Stimulated activated CD8-positive, alpha-beta memory T cell treated with anti-CD3 and anti-CD28 coated beads, Interleukin-7, amount 100 ng/mL, for 1 hour (primary cell): ENCODE results near the gene FEM1A.
"Not testable (repeated sequence)": the region's sequence is repeated elsewhere in the genome, so short reads cannot be mapped to it uniquely, and the experiment has no call there.

Experiments used
- DNase-seq, 2 donors: peaks; one replicate each; pipeline ENCODE4 v3.0.0-alpha.2; 2020; ENCODE audit warnings: low read depth in 2 of 2

FEM1A gene

DNA sequence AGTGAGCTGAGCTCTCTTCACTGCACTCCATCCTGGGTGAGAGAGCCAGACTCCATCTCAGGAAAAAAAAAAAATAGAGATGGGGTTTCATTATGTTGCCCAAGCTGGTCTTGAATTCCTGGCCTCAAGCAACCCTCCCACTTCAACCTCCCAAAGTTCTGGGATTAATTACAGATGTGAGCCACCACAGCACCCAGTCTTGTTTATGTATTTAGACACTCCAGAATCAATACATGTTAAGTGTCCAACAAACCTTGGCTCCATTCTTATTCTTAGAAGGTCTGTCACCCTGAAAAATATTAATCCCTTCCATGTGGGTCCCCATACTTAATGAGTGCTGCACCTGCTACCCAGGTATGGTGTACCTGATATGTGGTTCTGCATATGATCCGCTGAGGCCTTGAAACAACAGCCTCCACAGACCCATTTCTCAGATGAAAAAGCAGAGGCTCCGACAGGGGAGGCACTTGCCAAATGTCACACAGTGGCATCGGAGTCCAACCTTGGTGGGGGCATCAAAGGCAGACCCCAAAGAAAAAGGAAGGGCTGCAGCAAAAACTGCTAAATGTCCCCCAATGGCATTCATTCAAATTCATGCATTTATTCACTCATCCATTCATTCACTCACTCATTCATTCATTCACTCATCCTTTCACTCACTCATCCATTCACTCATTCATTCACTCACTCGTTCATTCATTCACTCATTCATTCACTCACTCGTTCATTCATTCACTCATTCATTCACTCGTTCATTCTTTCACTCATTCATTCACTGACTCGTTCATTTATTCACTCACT lies 23.3 kb downstream of the FEM1A start:
- DNase-seq, result no peak

DNA sequence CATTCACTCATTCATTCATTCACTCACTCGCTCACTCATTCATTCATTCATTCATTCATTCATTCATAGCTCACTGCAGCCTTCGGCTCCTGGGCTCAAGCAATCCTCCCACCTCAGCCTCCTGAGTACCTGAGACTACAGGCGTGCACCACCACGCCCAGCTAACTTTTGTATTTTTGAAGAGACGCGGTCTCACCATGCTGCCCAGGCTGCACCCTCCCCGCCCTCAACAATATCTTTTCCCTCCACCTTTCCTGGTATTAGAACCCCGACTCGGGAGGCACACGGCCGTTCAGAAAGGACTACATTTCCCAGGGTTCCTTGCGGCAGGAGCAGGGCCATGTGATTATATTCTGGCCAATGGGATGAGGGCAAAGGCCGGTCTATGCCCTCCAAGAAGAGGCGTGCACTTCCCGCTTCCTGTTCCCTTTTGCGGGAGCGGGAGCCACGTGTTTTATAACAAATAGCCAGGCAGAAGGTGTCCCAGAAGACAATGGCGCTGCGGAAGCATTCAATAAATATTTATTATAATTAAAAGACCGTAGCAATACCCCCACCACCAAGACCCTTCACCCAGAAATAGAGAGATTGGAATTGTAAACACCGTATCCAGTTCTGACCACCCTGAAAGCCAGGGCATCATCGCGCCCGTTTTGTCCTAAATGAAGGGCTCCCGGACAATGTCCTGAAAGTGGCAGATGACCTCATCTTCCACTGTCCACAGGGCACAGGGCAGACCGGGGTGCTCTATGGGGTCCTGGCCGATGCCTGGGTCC lies 24.1 kb downstream of the FEM1A start:
- peak; percentile 31 to 38 for DNase-seq

DNA sequence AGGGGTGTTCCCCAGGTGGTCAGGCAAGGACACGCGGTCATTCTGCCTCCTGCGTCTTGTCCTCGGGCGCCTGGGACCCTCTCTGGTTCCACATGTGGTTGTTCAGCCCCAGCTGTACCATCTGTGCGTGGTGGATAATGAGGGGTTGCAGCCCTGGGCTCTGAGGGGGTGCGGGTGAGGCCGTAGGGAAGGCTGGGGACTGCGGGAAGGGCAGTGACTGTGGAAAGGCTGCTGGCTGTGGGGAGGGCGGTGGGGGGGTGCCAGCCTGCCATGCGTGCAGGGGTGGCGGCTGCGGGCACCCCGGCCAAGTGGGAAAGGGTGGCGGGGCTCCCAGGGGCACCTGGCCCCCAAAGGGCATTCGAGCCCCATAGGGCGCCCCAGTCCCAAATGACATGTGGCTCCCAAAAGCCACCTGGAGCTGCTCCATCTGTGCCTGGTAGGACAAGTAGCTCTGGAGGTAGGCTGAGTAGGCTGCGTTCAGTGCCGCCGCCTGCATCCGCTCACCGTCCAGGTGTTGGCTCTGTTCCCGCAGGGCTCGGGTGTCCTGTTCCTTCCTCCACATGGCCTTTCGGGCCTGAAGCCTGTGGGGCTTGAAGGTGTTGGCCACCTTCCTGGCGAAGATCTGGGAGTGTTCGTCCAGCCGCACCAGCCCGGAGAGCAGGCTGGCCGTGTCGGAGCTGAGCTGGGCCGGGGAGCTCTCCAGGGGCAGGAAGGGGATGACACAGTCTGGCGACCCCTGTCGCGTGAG lies 24.8 kb downstream of the FEM1A start:
- DNase-seq, result no peak

DNA sequence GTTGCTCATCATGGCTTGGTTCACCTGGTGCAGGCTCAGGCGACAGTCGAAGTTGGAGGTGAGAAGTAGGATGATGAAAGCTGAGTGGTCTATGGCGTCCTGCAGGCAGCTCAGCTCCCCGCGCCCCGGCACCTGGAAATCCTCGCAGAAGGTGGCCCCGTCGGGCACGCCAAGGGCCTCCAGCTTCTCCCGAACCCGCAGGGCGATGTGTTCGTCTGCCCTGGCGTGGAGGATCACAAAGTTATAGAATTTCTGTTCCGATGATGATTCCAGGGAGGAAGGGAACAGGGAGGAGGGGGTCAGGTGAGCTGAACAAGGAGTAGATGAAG lies 25.4 kb downstream of the FEM1A start:
- no peak for DNase-seq

DNA sequence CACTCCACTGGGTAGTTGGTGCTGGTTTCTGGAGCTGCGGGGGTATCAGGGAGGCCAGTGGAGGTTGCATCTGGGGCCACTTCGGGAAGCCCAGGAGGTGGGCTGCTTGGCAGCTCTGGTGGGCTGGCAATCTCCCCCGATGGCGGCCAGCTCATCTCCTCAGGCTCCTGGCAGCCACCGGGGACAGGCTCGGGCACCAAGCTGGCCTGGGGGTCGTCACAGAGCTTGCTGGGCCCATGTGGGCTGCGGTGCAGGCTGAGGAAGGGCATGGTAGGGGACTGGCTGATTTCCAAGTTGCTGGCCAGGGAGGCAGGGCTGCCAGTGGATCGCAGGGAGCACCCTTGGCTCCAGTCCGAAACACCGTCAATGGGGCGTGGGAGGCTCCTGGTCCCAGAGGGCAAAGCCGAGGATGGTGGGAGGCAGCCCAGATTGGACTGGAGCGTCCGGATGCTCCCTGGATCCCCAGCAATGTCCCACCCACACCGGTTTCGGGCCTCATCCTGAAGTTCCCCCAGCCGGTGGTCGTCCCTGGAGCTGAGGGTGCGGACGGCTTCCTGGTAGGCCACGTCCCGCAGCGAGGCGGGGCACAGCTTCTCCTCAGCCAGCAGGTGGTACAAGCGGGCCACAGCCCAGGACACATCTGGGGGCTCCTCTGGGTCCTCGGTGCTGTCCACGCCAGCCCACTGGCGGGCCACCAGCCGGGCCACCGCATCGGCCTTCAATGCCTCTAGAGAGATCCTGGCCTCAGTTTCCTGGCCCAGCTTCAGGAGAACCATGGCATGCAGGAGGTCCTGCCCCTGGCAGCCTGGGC lies 26.1 kb downstream of the FEM1A start:
- DNase-seq, result no peak

DNA sequence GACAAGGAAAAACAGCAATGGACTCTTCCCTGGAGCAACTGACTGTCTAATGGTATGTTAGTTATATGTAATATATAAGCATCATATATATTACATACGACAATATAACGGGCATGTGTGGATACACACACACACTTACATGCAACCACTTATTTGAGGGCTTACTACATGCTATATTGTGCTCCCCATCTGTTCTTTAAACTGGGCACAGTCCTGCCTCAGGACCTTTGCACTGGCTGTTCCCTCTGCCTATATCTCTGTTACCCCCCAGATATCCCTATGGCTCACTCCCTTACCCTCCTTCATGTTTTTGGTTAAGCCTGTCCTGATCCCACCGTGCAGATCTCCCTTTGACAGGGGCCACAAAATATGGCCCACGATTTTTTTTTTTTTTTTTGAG lies 29.7 kb downstream of the FEM1A start:
- DNase-seq, result no peak

DNA sequence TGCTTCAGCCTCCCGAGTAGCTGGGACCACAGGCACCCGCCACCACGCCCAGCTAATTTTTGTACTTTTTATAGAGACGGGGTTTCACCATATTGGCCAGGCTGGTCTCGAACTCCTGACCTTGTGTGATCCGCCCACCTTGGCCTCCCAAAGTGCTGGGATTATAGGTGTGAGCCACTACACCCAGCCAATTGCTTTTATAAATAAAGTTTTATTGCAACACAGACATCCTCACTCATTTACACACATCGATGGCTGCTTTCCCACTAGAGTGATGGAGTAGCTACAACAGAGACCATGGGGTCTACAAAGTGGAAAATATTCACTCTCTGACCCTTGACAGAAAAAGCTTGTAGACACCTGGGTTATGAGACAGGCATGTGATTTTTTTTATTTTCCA lies 30.8 kb downstream of the FEM1A start:
- not testable (repeated sequence) for DNase-seq

DNA sequence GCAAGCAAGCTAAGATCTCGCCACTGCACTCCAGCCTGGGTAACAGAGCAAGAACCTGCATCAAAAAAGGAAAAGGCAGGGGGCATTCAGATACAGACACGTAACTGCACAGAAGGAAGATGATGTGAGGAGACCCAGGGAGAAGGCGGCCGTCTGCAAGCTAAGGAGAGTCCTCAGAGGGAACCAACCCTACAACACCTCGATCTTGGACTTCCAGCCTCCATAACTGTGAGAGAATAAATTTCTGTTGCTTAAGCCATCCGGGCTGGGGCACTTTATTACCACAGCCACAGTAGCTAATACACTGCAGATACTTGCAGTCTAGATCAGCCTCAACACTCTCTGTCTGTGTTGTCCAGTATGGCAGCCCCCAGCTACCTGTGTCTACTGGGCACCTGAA lies 32.0 kb downstream of the FEM1A start:
- no peak for DNase-seq

DNA sequence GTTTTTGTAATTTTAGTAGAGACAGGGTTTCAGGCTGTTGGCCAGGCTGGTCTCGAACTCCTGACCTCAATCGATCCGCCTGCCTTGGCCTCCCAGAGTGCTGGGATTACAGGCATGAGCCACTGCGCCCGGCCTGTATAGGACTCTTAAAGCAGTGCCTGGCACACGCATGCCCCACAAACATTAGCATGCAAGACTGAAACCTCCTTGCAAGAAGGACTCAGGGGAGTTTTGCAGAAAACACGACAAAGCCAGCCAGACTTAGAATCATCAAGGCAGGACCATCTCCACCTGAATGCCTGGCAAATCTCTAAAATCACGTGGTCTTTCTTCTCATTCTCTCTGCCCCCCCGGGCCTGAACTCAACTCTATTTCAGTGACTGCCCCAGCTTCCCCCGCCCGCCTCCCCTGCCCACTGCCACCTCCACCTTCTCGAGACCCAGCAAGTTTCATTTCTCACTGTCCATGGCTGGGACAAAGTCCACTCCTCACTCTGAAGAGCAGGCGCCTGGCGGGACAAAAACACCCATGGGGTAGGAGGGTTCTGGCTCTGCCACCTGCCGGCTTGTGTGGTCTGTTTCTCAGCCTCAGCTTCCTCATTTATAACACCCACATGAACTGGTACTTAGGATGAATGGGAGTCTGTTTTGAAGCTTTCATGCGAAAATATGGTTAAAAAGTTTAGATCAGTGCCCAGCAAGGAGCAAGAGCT lies 37.6 kb downstream of the FEM1A start:
- no peak for DNase-seq

DNA sequence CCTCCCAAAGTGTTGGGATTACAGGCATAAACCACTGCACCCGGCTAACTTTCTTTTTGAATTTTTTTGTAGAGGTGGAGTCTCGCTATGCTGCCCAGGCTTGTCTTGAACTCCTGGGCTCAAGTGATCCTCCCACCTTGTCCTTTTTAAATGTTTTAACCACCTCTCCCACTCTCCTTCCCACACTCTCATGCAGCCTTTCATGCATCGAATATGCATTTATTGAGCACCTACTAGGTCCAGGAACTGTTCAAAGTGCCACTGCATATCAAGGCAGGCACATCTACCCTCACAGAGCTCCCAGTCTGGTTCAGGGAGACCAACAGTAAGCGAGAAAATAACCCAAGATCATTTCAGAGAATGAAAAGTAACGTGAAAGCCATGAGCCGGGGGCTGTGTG lies 38.8 kb downstream of the FEM1A start:
- DNase-seq, result no peak

DNA sequence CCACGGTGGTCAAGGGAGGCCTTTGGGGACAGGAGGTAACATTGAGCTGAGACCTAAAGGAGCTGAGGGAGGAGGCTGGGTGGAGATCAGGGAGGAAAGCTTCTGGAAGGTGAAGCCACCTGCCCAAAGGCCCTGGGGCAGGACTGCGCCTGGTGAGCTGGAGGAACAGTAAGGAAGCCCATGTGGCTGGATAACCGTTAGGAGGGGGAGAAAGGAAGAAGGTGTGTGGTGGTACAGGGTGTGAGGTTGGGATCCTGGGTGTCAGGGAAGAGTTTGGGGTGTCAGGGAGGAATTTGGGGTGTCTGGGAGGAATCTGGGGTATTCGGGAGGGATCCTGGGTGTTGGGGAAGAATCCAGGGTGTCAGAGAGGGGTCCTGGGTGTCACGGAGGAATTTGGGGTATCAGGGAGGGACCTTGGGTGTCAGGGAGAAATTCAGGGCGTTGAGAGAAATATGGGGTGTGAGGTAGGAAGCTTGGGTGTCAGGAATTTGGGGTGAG lies 39.3 kb downstream of the FEM1A start:
- no peak for DNase-seq

DNA sequence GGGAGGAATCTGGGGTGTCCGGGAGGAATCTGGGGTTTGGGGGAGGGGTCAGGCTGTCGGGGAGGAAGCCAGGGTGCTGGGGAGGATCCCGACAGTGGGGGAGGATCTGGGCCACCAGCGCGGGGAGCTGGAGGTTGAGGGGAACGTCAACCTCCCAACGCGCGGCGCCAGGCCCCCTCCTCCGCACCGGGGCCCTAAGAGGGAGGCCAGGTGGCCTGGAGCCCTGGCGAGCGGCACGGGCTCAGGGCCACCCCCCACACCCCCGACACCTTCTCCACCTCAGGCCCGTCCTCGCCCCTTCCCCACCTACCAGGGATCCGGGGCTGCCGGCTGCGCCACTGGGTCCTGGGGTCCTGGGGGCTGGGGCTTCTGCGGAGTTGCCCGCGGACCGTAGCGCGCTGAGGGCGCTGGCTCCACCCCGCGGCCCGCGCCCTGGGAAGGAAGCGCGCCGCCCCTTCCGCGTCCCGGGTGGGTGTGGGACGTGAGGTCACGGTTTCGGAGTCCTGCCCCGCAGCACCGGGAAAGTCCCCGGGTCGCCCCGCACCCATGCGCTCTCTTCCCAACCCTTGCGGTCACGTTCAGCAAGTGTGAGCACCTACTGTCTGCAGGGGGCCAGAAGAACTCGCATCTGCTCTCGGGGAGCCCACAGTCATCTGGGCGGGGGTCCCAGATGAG lies 39.9 kb downstream of the FEM1A start, which contains the start of gene TICAM1:
Gene TICAM1 (minus strand): TSS at position 409 of the 675 bp plus-strand sequence. CDS start 13,335 bp downstream, outside the sequence.
- DNase-seq, result peak; percentile 50 to 51

DNA sequence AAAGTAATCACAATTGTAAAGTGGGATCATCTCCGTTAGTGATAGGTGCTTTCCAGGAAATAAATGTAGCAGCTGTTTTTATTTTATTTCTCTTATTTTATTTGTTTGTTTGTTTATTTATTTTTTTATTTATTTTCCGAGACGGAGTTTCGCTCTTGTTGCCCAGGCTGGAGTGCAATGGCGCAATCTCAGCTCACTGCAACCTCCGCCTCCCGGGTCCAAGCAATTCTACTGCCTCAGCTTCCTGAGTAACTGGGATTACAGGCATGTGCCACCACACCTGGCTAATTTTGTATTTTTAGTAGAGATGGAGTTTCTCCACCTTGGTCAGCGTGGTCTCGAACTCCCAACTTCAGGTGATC lies 40.4 kb downstream of the FEM1A start:
- not testable (repeated sequence) for DNase-seq

DNA sequence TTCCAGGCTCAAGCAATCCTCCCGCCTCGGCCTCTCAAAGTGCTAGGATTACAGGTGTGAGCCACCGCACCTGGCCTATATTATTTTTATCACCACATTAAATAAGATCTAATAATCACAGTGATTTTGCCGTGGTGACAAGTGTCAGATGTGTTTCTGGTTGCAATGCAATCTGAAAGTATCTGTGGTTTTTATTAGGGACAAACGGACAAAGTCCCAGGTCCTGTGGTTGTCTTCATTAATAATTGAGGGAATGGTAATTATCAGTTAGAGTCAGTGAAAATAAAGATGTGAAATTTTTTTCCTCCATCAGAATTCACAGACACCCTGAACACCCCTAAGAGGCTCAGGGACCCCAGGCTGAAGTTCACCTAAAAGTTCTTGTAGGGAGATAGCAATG lies 41.2 kb downstream of the FEM1A start:
- no peak for DNase-seq

DNA sequence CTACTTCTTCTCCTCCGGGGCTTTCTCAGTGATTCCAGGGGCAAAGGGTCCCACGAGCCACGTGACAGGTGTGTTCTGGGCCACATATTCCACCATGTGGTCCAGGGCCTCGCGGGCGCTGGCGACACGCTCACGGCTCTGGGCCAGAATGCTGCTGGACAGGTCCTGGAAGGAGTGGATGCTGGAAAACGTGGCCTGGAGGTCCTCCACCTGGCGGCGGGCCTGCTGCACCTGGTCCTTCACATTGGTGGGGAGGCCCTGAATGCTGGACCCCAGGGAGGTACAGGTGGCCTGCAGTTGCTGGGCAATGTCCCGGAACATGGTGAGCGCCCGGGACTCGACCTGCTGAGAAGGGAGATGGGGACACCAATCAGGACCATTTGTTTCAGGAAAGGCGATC lies 47.7 kb downstream of the FEM1A start:
- DNase-seq, result no peak

DNA sequence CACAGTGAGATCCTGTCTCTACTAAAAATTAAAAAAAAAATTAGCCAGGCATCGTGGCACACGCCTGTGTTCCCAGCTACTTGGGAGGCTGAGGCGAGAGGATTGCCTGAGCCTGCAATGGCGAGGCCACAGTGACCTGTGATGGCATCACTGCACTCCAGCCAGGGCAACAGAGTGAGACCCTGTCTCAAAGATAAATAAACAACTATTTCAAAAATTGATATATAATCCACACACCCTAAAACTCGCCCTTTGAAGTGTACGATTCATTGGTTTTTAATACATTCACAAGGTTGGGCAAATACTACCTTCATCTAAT lies 52.1 kb downstream of the FEM1A start:
- DNase-seq, result no peak

DNA sequence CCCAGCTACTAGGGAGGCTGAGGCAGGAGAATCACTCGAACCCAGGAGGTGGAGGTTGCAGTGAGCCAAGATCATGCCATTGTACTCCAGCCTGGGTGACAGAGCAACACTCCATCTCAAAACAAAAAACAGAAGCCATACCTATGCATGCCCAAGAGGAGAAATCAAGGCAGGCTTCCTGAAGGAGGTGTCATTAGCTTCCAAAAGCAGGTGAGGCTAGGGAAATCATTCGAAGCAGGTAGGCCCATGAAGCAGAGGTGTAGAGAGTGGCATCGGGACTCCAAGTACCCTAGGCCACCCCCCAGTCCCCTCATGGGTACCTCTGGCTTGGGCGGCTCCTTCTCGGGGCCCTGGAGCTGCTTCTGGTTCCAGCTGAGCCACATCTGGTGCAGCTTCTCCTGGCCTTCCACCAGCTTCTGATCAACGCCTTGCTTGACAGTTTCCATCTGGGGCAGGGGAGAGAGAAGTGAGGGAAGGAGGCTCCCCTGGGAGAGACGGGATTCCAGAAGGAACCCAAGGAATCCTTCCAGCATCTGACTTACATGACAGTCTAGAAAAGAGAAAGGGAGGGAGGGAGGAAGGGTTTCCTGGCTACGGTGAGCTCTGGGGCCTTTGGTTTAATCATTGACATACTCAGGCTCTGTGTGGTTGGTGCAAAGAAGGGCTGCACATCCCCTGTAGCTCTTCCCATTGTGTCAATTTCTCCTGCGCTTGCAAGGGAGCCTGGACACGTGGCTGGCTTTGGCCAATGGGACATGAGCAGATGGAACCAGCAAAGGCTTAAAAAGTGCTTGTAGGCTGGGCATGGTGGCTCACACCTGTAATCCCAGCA lies 53.0 kb downstream of the FEM1A start:
- DNase-seq, result no peak

DNA sequence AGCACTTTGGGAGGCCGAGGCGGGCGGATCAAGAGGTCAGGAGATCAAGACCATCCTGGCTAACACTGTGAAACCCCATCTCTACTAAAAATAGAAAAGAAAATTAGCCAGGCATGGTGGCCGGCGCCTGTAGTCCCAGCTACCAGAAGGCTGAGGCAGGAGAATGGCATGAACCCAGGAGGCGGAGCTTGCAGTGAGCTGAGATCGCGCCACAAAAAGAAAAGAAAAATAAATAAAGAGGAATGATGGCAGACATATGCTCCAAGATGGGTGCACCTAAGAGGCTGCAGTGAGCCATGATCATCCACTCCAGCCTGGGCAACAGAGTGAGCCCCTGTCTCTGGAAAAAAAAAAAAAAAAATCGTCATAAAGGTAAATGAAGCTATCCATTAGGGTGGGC lies 54.4 kb downstream of the FEM1A start:
- DNase-seq, result not testable (repeated sequence)

DNA sequence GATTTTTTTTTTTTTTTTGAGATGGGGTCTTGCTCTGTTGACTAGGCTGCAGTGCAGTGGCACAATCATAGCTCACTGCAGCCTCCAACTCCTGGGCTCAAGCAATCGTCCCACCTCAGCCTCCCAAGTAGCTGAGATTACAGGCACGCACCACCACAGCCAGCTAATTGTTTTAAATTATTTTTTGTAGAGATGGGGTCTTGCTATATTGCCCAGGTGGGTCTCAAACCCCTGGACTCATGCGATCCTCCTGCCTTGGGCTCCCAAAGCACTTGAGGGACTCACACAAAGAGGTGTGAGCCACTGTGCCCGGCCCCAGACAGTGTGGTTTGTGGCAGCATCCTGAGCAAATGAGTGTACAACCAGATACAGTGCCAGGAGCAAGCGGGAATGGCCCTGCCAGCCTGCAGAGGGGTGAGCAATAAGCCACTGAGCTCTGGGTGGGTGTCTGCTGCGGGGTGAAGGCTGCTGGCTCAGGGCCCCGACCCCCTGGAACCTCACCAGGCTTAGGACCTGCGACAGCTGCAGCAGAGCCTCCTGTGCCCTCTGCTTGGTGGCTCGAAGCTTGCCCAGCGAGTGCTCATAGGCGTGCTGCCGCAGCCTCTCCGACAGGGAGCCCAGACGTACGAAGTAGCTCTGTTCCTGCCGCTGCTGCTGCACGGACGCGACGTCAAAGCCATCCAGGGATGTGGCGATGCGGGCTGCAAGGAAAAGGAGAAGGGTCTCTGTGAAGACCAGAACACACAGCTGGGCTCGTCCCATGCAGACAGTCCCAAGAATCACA lies 55.8 kb downstream of the FEM1A start:
- no peak for DNase-seq
